ENCODE measurements around the gene EIF5A.

- no peak for TF ChIP-seq CTCF (IDR thresholded peaks at IDR 0.05)
- no peak for TF ChIP-seq POLR2A (IDR thresholded peaks at IDR 0.05)
Observed at GRCh38 chr17:7292729-7293128, 14.7 kb upstream of the EIF5A start.
